HG02759 (cell line): Measurements from ENCODE around the gene SLC8B1.
"Not testable (repeated sequence)": the region's sequence is repeated elsewhere in the genome, so short reads cannot be mapped to it uniquely, and the experiment has no call there.

Experiments used
- ATAC-seq: cut with Tn5 transposase; IDR thresholded peaks from one replicate; pipeline ENCODE4 v1.9.1; 2021; ENCODE audit warnings: mild to moderate bottlenecking, moderate library complexity; ENCODE audit not compliant: unreplicated experiment

SLC8B1 gene

DNA sequence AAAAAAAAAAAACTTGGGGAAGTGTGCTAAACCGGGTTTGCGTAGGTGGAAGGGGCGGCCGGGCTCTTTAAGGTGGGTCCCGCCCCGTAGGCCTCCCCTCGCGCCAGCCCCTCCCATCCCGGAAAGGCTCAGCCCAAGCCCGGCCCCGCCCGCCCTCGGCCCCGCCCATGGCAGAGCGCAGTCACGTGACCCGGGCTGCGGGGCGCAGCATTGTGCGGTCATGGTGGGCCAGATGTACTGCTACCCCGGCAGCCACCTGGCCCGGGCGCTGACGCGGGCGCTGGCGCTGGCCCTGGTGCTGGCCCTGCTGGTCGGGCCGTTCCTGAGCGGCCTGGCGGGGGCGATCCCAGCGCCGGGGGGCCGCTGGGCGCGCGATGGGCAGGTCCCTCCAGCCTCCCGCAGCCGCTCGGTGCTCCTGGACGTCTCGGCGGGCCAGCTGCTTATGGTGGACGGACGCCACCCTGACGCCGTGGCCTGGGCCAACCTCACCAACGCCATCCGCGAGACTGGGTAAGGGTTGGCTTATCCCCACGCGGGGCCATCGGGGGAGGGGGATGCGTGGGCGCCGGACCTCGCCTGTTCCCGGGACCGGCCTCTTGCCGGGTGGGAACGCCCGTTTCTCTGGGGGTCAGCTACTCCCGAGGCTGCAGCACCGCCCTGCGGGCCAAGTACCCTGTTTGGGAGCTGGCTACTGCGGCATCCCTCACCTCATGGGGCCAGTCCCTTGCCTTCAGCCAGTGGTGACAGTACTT is 23.6 kb upstream of the SLC8B1 start, which contains the start of gene PLBD2:
PLBD2 (plus strand) TSS at position 207 of the 752 bp plus-strand sequence; CDS start at position 221, 14 bp downstream.
- peak; percentile 94 for ATAC-seq

DNA sequence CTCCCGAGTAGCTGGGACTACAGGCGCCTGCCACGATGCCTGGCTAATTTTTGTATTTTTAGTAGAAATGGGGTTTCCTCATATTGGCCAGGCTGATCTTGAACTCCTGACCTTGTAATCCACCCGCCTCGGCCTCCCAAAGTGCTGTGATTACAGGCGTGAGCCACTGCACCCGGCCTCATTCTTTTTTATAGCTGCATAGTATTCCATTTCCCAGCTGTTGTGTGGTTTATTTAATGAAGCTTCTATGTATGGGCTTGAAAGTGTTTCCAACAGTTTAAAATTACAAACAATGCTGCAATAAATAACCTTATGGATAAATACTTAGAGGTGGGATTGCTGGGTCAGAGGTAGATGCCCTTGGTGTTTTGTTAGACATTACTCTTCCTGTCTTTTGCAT is 19.3 kb upstream of the SLC8B1 start:
- not testable (repeated sequence) for ATAC-seq

DNA sequence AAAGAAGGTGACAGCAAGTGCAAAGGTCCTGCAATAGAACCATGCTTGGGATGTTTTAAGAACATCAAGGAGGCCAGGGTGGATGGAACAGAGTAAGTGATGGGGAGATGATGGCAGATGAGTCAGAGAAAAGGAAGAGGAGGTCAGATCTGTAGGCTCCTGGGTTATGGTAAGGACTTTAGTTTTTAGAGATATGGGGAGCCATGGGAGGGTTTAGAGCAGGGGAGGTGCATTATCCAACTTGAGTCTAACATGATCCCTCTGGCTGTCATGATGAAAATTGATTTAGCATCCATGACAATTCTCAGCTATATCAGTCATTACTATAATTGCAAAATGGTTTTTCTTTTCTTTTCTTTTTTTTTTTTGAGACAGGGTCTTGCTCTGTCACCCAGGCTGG is 16.2 kb upstream of the SLC8B1 start:
- ATAC-seq, result no peak

DNA sequence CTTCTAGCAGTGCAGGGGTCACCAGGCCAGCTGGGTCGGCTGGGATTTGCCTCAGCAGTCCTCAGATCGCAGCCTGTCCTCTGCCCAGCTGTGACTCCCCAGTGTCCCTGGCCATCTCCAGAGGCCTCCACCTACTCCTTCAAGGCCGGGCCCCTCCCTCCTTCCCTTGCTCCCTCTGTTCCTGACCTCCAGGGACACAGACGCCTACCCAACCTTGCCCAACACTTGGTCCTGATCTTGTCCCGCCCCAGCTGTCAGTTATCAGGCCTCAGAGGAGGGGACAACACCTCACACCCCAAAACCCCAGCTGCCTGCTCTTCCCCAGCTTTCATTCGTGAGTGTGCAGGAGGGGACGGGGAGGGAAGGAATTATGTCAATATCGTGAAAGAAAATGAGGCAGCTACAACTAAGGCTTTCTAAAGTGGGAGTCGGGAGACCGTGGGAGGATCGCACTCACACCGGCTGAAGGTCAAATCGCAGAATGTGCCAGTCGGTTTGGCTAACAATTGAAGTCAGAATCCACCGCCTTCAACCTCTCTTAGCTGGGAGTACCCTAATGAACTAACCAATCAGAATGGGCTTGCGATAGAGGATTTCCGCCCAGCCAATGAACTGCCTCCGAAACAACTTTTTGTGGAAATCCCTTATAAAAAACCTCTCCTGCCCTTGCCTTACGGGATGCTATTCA is 14.1 kb upstream of the SLC8B1 start:
- no peak for ATAC-seq

DNA sequence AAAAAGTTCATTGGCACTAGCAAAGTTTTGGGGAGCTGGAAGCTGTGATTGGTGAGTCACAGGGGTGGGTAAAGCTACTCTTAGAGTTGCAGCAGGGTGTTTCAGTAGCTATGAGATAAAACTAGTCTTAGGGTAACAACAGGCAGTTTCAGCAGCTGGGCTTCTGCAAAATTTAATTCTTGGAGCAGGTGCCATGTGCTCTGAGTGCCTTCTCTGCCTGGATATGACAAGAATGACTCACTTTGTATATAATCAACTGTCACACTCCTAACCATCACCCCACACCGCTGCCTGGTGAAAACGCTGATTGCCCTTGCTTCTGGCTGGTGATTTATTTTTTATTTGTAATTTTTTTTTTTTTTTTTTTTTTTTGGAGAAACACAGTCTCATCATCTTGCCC is 13.0 kb upstream of the SLC8B1 start:
- no peak for ATAC-seq

DNA sequence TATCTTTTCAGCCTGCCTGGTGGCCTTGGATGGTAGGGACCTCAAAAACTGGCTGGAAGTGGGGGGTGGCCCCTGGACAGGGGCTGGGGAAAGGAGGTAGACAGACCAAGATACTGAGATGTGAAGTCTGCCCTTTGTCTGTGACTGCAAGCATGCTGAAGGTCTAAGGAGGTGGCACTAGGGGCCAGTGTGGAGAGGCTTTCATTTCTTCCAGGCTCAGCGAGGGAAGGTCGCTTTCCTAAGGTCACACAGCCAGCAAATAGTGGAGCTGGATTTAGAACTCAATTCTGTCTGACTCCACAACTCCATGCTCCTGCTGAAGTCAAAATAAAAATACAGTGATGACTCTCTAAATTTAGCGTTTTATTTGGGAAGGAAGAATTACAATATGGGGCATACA is 12.2 kb upstream of the SLC8B1 start:
- no peak for ATAC-seq

DNA sequence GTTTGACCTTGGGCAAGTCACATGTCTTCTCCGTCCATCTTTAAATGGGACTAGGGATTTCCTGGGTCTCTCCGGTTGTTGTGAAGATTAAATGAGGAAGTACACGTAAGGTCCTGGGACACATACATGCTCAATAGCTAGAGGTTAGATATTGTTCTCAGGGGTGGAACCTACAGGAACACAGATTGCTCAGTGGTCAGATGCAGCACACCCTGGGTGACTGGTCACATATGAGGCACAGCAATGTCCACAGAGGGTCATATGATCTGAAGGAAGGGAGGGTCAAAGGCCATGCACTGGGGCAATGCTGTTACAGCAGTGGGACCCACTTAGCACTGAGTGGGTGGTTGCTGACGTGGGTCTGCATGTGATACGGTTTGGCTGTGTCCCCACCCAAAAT is 11.4 kb upstream of the SLC8B1 start:
- no peak for ATAC-seq

DNA sequence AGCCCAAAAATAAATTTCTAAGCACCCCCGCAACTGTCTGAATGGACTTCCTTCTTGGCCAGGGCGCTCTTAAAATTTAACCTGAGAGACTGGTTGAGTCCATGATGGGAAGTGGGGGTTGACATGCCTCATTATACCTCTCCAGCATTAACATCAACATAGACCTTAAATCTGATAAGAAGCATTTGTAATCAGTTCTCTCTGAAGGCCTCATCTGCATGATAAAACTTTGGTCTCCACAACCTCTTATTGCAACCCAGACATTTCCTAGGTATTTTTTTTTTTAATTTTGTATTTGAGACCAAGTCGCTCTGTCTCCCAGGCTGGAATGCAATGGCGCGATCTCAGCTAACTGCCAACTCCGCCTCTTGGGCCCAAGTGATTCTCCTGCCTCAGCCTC is 10.4 kb upstream of the SLC8B1 start:
- no peak for ATAC-seq

DNA sequence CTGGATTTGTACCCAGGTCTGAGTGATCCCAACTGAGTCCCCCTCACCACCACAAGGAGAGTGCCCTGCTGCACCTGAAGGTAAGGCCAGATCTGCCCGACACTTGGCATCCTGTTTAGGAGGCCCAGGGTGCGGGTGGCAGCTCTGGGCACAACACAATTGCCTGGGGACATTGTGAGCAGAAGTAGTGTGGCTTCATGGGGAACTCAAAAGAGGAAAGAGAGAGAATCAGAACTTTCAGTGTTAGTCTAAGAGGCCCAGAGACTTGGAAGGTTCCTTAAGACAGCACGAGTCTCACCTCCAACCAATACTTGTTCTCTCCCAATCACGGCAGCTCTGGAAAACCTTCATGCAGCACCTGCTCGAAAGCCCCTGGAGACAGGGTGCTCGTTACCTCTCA is 6.6 kb upstream of the SLC8B1 start:
- no peak for ATAC-seq

DNA sequence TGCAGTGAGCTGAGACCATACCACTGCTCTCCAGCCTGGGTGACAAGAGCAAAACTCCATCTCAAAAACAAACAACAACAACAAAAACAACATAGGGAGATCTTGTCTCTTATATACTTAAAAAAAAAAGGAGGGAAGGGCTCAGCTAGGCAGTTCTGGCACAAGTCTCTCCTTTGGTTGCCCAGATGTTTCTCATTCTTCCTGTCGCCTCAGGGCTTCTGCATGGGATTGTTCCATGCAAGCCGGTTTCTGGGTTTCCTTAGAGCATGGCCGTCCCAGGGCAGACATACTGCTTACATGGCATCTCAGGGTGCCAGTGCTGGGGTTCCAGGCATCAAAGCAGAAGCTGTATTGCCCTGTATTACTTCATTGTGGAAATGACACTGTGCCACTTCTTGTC is 5.2 kb upstream of the SLC8B1 start:
- no peak for ATAC-seq

DNA sequence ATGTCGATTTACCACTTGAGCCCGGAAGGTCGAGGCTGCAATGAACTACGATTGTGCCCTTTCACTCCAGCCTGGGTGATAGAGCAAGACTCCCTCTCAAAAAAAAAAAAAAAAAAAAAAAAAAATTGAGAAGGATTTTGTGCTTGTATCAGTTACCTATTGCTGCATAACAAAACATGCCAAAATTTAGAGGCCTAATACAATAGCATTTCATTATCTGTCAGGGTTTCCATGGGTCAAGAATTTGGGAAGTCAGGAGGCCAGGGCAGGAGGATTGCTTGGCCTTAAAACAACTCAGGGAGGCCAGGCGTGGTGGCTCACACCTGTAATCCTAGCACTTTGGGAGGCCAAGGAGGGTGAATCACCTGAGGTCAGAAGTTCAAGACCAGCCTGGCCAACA is 4.6 kb upstream of the SLC8B1 start:
- no peak for ATAC-seq

DNA sequence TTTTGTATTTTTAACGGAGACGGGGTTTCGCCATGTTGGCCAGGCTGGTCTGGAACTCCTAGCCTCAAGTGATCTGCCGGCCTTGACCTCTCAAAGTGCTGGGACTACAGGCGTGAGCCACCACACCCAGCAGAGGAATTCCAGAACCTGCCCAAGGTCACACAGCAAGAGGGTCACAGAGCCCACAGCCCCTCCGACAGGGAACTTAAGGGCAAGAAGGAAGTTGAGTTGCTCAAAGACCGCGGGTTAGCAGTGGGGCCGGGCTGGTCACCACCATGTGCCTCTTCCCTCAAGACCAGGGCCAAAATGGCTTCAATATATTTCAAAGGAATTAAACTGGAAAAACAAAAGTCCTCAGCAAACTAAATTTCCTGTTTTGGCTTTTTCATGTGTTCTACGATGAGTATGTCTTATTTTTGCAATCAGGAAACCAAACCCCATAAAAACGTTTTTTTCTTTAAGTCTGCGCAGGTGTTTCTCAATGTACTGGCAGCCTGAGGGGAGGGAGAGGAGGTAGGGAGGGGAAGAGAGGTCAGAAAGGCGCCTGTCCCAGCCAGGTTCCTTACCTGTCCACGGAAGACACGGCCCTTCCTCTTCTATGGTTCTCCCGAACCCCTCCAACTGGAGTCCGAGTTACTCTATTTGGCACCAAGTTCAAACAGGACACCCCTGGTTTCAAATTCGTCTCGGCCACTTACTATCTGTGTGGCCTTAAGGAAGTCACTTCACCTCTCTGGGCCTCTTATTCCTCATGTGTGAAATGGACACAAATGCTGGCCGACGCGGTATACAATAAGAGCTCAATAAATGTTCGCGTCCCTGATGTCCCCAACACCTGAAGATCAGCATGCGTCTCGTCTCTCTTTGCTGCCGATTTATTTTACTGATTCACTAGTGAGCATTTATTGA is 778 bp downstream of the SLC8B1 start:
- ATAC-seq, result peak; percentile 11

DNA sequence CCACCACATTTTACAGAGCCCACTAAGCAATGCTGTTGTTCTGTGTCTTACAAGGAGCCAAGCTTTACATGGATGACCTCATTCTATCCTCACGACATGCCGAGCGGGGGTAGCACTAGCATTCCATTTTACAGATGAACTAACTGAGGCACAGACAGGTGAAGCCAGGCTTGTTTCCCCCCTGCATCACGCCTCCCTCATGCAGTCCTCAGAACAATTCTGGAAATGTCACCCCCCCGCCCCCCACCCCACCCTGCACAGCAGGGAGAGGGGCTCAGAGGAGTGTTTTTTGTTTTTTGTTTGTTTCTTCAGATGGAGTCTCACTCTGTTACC is 1.5 kb downstream of the SLC8B1 start:
- ATAC-seq, result no peak

DNA sequence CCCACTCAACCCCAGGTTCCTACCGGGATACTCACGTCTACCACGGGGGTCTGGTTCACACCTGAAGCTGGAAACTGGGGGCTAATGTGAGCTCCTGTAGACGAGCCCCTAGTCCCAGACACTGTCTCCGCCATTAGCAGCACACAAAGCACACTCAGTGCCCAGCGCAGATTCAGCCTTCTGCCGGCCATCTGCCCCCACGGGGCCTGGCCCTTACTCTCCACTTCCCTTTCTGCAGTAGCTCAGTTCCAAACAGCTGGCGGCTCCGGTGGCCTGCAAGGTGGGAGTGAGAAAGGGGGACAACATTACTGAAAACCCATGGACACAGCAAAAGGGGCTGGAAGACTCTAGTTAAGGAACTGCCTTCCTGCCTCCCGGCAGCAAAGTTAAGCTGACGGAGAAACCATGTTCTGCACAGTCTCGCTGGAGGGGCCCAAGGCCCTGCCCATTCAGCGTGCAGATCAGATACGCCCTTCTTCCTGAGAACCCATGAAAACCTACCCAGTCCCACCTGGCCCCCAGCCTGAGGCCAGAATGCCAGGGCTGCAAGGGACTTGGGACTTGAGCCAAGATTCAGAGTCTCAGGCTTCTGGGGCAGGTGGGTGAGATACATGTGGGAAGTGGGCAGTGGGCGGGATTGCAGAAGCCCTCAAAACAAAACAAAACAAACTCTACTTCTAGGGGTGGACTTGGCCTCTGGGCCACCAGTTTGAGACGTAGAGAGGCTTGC is 2.1 kb downstream of the SLC8B1 start:
- ATAC-seq, result no peak

DNA sequence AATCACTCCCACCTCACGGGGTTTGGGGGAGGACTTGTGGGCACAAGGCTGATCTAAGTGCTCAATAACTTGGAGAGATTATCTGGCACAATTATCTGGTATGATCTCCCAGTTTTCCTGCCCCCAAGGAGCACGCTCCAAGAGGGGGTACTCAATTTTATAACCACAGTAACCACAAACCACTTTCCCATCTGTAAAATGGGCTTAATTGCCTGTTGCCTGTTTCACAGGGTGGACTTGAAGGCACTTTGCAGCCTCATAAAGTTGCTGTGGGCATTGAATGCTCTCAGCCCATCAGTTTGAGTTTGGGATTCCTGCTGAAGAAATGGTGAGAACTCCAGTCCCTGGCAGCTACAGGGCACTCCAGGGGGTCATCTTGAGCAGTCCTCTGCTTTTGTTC is 4.4 kb downstream of the SLC8B1 start:
- no peak for ATAC-seq

DNA sequence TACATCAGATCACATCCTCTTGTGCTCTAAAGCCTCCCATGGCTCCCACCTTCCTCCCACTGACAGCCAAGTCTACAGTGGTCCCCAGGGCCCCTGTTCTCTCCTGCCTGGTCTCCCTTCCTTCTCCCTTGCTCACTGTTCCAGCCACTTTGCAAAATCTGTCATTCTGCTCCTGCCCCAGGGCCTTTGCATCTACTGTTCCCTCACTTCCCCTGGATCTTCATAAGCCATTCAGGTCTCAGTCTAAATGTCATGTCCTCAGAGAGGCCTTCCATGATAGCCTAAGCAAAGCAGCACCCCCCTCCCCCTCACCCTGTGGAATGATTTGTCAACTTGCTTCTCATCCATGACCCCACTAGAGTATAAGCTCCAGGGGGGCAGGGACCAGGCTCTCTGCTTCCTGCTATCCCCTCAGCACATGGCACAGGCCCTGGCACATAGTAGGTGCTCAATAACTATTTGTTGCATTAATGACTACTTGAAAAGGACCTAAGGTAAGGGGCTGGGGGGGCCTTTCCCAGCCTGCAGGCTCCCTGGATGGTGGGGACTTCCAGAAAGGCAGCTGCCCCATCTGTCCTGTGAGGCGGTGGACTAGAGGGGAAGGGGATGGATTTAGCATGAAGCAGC is 5.0 kb downstream of the SLC8B1 start:
- no peak for ATAC-seq

DNA sequence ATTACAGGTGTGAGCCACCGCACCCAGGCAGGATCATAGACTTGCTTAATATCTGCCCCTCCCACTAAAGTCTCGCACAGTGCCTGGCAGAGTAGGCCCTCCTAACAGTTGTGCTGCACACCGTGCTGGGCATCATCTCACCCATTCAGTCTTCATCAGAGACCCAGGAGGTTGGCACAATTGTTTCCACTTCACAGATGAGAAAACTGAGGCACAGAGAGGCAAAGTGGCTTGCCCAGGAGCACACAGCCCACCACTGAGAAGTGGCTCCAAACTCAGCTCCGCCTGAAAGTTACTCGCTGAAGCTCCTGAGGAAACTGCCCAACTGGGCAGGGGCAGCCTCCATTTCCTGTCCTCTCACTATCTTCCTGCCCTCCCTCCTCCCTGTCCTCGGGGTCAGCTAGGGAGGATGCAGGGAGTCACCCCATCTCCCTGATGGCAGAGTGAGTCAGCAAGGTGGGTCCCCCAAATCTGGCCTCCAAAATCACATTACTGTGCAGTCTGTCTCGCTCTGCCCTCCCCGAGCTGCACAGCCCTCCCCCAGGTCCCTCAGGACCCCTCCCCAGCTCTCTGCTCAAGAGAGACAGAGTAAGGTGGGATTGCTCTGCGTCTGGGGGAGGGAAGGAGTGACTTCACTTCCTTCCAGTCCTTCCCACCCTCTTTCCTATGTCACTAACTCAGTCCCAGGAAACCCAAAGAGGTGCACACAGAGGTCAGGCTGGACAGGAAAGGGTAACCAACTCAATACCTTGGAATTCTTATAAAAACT is 5.7 kb downstream of the SLC8B1 start:
- ATAC-seq, result no peak

DNA sequence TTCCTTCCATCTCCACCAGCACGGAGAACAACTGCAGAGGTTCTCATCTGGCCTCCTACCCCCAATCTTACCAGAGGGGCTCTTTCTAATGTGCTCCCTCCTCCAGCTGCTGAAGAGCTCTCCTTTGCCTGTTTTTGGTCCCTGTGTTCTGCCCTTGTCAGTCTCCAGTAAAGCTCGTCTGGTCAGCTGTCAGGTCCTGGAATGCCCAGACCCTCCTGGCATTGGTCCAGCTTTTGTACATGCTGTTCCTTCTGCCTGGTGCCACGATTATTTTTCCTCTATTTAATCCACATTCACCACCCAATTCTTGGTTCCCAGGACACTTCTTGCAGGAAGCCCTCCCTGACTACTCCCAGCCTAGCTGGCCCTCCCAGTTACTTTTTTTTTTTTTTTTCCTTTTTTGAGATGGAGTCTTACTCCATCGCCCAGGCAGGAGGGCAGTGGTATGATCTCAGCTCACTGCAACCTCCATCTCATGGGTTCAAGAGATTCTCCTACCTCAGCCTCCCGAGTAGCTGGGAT is 6.5 kb downstream of the SLC8B1 start:
- no peak for ATAC-seq

DNA sequence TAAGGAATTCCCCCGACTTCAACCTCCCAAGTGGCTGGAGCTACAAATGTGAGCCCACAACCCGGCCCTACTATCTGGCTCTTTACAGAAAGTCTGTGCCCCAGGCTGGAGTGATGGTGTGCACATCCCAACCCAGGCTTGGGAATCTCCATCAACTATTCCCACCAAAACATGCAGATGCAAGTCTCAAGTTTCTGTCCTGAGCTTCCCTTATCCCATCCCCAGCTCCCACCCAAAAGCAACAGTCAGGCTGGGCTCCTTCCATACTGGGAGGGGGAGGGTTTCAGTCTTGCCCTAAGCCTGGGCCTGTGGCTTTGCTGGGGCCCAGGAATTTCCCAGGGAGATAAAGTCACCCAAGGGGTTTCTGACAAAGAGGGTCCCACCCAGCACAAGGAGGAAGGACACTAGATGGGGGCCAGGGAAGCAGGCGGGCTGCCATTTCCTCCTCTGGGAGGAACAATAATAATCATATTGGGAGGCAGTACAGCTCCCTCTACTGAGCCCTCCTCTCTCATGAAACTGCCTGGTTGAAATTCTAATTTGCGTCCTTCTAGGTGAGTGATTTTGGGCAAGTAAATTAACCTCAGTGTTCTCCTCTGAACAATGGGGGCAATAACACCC is 8.0 kb downstream of the SLC8B1 start:
- no peak for ATAC-seq
